GM11168 (cell line): ENCODE results near the gene C4orf51.

Experiments used
- in situ Hi-C: fragments of 300-500 bp; cut with MboI; formaldehyde crosslinking; loops from one replicate; pipeline ENCODE4 v1.12.0; 2022; ENCODE audit warnings: low sequenced_read_pairs; ENCODE audit not compliant: unreplicated experiment

C4orf51 gene

GRCh38 chr4:145740806-145741205 lies 60.9 kb downstream of the C4orf51 start:
- in situ Hi-C loops: no loop called here

GRCh38 chr4:145743641-145744040 lies 63.7 kb downstream of the C4orf51 start:
- in situ Hi-C loops: no loop called here

- in situ Hi-C loops: no loop called here
Measured at GRCh38 chr4:145755802-145756201, 75.9 kb downstream of the C4orf51 start.

DNA sequence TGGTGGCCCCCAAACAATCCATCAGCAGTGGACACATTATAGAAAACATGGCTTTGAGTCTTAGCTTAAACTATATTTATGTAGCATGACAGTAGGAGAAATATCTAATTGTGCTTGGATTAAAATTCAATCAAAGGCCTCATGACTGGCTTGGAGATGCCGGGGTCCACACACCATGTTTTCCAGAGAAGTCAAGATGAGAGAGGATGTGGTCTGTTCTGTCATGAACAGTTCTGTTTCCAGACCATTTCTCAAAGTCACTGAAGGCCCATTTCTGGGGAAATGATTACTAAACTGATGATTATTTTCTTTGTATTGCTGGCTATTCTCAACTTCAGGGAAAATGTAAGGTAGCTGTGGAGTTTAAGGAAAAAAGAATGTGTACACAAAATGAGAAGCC lies 76.3 kb downstream of the C4orf51 start:
- in situ Hi-C loops: no loop called here

DNA sequence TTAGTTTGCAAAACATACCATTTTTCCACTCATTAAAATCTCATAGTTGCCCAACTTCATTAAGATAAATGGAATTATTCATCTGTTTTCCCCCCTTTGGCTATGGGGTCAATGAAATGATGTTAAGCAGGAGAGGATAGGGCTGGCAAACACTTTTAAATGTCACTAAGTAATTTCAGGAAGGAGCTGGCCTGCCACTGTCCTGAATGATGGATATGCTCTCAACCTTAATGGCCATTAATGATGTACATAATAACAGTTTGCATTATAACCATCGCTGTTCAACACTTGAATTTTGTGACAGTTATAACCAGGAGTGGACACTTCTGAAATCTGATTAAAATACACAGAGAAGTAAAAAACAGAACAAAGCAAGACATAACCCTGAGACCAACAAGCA lies 77.2 kb downstream of the C4orf51 start:
- in situ Hi-C loops: no loop called here

DNA sequence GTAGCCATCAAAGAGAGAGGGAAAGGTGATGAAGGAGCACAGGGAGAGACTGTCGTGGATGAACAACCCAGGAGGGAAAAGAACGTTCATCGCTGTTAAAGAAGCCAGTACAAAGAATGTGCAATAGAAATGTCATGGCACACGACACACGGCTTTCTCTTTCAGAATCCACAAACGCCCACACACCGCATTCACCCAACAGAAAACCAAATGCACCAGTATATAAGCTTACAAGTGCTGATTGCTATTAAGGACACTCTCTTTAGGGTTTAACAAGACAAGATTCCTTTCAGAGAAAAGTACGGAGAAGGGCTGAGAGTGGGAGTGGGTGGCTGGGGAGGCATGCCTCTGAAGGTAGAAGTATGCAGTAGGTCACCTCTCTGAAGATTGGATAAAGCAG lies 80.2 kb downstream of the C4orf51 start:
- in situ Hi-C loops: no loop called here

DNA sequence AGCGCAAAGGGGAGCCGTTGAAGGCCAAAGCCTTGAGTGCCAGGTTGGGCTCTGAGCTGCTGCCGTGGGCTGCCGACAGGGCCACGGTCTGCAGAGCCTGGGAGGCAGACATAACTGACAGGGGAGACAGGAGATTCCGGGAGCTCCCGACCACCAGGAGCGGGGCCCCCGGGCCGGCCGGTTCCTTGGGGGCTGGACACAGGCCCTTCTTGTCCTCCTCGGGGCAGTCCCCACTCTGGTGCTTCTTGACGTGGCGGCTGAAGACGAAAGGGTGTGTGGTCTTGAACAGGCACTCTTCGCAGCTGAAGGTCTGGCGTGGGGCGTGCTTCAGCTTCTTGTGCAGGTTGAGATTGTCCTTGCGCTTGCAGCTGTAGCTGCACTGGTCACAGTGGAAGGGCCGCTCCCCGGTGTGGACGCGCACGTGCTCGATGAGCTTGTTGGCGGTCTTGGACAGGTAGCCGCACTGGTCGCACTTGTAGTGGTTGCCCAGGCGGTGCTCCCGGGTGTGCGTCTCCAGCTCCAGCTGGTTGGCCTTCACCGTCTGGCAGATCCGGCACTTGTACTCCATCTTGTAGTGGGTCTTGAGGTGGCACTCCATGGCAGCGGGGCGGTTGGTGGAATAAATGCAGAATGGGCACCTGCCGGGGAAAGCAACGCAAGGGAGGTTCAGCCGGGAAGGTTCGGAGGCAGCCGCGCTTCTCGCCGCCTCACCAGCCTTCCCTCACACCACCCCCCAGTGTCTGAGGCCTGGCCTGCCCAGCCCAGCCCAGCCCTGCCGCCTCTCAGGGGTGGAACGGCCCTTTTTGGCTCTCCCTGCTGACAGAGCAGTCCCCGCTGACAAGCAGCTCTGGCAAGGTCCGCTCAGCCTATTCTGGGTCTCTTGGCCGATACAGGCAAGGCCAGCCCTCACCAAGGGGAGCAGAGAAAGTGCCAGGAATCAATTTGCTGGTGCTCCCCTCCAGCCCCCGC lies 81.3 kb downstream of the C4orf51 start:
- in situ Hi-C loops: no loop called here

DNA sequence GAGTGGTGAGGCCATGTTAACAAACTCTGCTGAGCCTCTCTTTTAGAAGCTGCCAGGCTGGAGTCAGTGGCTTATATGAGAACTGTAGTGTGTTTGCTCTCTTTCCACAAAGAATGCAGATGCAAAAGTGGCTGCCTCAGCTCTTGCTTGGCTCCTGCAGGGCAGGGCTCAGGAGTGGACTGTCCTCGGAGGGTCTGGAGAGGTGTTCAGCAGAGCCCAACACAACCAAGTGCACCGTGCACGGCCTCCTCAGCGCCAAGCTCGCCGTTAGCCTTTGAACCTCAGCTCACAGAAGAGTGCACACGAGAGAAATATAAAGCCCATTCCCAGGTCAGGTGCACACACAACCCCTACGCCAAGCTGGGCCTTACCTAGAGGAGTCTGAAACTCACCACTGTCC lies 82.8 kb downstream of the C4orf51 start:
- in situ Hi-C loops: no loop called here

DNA sequence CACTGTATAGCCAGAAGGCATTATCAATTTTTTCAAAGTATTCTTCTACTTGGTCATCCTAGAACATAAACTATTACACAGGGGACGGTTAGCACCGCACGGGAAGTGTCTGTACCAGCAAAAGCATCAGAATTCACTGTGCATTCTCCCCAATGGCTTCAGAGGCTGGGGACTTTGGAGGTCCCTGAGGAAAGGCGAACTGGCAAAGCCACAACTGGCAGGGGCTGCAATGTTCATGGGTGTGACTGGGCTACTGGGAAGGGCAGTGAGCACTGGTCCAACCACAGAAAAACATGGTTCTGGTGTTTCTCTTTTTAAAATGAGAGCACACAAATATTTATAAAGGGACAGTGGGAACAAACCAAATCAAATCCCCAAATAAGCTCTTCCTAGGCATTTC lies 83.5 kb downstream of the C4orf51 start:
- in situ Hi-C loops: no loop called here

DNA sequence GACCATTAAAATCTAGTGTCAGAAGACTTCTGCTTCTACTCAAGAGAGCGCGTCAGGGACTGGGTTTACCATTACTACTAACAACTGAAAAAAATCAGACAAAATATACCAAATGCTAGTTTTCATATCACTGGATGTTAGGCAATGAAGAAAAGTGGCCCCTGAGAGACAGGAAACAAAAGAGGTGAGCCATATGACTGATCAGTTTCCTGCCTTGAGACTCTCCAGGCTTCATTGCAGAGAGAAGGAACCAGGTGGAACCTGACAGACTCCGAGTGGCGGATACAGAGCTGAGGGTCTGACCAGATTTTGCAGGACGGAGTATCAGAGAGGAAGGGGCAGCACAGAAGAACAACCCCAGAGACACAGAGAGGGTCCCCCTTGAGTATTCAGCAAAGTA lies 86.3 kb downstream of the C4orf51 start:
- in situ Hi-C loops: no loop called here

DNA sequence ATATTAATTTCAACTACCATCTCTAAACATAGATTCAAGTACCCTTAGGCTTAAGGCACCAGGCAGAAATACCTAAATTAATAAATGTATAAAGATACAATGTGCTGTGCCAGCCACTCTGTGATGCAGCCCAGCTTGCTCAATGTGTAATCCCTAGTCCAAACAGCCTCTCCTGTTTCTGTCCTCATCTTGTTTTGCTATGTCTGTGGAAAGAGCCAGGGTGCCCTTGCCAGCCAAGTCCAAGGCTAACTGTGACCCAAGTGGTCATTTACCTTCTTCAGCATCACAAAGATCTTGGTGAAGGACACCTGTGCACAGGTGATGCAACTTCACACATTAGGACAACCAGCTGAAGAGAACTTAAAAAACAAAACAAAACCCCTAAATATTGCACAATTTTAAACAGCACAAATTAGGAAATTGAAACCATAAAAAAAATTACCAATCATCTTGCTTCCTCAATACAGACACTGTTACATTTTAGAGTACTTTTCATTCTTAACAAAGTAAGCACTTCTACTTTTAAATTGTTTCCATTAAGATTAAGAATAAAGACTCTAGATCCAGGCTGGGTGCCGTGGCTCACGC lies 89.6 kb downstream of the C4orf51 start:
- in situ Hi-C loops: no loop called here

- in situ Hi-C loops: no loop called here
Measured at GRCh38 chr4:145770124-145770523, 90.2 kb downstream of the C4orf51 start.

GRCh38 chr4:145772347-145772746 lies 92.4 kb downstream of the C4orf51 start:
- in situ Hi-C loops: no loop called here

- in situ Hi-C loops: no loop called here
Measured at GRCh38 chr4:145773581-145774234, 93.8 kb downstream of the C4orf51 start.

DNA sequence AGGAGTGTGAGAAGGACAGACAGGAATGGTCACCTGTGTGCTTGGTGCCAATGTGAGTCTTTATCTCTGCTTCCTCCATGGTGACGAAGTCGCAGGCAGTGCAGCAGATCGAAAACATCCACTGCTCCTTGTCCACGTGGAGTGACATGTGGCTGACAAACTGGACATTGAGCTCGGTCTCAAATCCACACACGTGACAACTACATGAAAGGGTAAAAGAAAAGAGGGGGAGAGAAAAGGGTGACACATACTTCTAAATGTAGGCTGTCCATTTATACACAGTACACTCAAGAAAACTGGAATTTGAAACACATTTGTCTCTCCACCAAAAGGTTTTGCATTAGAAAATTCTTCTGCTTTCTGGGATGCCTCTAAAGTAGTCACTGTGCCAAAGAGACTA lies 94.5 kb downstream of the C4orf51 start:
- in situ Hi-C loops: no loop called here

GRCh38 chr4:145775406-145775805 lies 95.5 kb downstream of the C4orf51 start:
- in situ Hi-C loops: no loop called here

DNA sequence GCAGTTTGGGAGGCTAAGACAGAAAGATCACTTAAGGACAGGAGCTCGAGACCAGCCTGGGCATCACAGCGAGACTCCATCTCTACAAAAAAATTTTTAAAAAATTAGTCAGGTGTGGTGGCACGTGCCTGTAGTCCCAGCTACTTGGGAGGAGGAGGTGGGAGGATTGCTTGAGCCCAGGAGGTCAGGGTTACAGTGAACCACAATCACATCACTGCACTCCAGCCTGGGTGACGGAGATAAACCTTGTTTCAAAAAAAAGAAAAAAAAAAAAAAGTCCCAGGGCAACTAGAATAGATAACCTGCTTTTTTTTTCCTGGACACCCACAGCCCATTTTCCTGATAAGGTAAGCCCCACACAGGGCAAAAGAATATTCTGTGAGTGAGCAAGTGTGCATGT lies 96.3 kb downstream of the C4orf51 start:
- in situ Hi-C loops: no loop called here

- in situ Hi-C loops: no loop called here
Measured at GRCh38 chr4:145779319-145779801, 99.4 kb downstream of the C4orf51 start.

GRCh38 chr4:145781351-145781750 lies 101.4 kb downstream of the C4orf51 start:
- in situ Hi-C loops: no loop called here
